Measurements from ENCODE around the gene RNF208.

Gene RNF208

GRCh38 chr9:137226338-137227053 is 4.5 kb upstream of the RNF208 start:
- DNase-seq, result no peak

GRCh38 chr9:137225699-137226331 is 3.8 kb upstream of the RNF208 start:
- DNase-seq, result no peak

GRCh38 chr9:137224830-137225694 is 3.0 kb upstream of the RNF208 start, which contains the start of gene CYSRT1:
CYSRT1 (plus strand) TSS chr9:137225174; CDS start chr9:137225622, 448 bp downstream.
- no peak for DNase-seq

GRCh38 chr9:137223078-137223970 is 1.3 kb upstream of the RNF208 start:
- DNase-seq, result peak; percentile 99

- no peak for DNase-seq
Measured at GRCh38 chr9:137221506-137222111, 431 bp downstream of the RNF208 start.

- no peak for DNase-seq
Measured at GRCh38 chr9:137221095-137221505, 940 bp downstream of the RNF208 start.

GRCh38 chr9:137220317-137221094 is 1.5 kb downstream of the RNF208 start:
- DNase-seq, result no peak

- no peak for DNase-seq
Measured at GRCh38 chr9:137219757-137220316, 2.2 kb downstream of the RNF208 start.

- DNase-seq, result no peak
Measured at GRCh38 chr9:137218754-137219271, 3.2 kb downstream of the RNF208 start.

GRCh38 chr9:137218212-137218753 is 3.8 kb downstream of the RNF208 start:
- no peak for DNase-seq

GRCh38 chr9:137217276-137218211 is 4.5 kb downstream of the RNF208 start:
- no peak for DNase-seq

GRCh38 chr9:137216188-137216965 is 5.7 kb downstream of the RNF208 start:
- DNase-seq, result no peak

GRCh38 chr9:137215196-137215986 is 6.6 kb downstream of the RNF208 start:
- DNase-seq, result no peak

GRCh38 chr9:137214620-137215019 is 7.4 kb downstream of the RNF208 start:
- DNase-seq, result no peak

- DNase-seq, result no peak
Measured at GRCh38 chr9:137213160-137214060, 8.6 kb downstream of the RNF208 start.

GRCh38 chr9:137212520-137212919 is 9.5 kb downstream of the RNF208 start:
- no peak for DNase-seq

All from central memory CD4-positive, alpha-beta T cell (primary cell).